SK-N-SH treated with all-trans-retinoic acid at 6 μM for 48 hours (cell line): Measurements from ENCODE around the gene PRRT1.

Source experiments
- ATAC-seq: fragments of 200-7000 bp; cut with Tn5 transposase; 3 replicates; pipeline ENCODE4 v1.9.1; 2020; ENCODE audit warnings: mild to moderate bottlenecking, moderate library complexity
- ARNTL ChIP-seq: fragments of 450-650 bp; formaldehyde crosslinking; IDR thresholded peaks from 2 replicates; pipeline ENCODE4 v1.5.0; 2020; ENCODE audit warnings: low read depth, mild to moderate bottlenecking, moderate library complexity, borderline replicate concordance
- BACH2 ChIP-seq: fragments of 250-450 bp; sonication (Bioruptor Pico); IDR thresholded peaks from 2 replicates; pipeline ENCODE4 v1.9.0; 2021; ENCODE audit warnings: mild to moderate bottlenecking, borderline replicate concordance
- CREB5 ChIP-seq: fragments of 250-450 bp; sonication (Bioruptor Pico); IDR thresholded peaks from 2 replicates; pipeline ENCODE4 v1.5.1; 2020; ENCODE audit warnings: low read depth, mild to moderate bottlenecking, moderate library complexity
- CSDC2 ChIP-seq: fragments of 250-450 bp; sonication (Bioruptor Pico); IDR thresholded peaks from 2 replicates; pipeline ENCODE4 v1.5.0; 2020; ENCODE audit warnings: mild to moderate bottlenecking, moderate library complexity
- ESRRG ChIP-seq: fragments of 250-450 bp; sonication (Bioruptor Pico); IDR thresholded peaks from 2 replicates; pipeline ENCODE4 v1.6.1; 2021; ENCODE audit warnings: mild to moderate bottlenecking
- GLIS3 ChIP-seq: fragments of 250-450 bp; sonication (Bioruptor Pico); IDR thresholded peaks from 2 replicates; pipeline ENCODE4 v1.5.0; 2020; ENCODE audit warnings: mild to moderate bottlenecking, moderate library complexity
- ISL1 ChIP-seq: fragments of 250-450 bp; sonication (Bioruptor Pico); IDR thresholded peaks from 2 replicates; pipeline ENCODE4 v2.1.2; 2022; ENCODE audit warnings: mild to moderate bottlenecking, moderate library complexity
- OSR1 ChIP-seq: fragments of 250-450 bp; sonication (Bioruptor Pico); IDR thresholded peaks from 2 replicates; pipeline ENCODE4 v1.8.0; 2022; ENCODE audit warnings: moderate library complexity, mild to moderate bottlenecking, inconsistent platforms
- POU6F1 ChIP-seq: fragments of 250-450 bp; sonication (Bioruptor Pico); IDR thresholded peaks from 2 replicates; pipeline ENCODE4 v1.8.0; 2021; ENCODE audit warnings: low read depth, mild to moderate bottlenecking, moderate library complexity, borderline replicate concordance
- PPARA ChIP-seq: fragments of 250-450 bp; sonication (Bioruptor Pico); IDR thresholded peaks from 2 replicates; pipeline ENCODE4 v1.5.0; 2020; ENCODE audit warnings: mild to moderate bottlenecking, borderline replicate concordance
- RARB ChIP-seq: fragments of 250-450 bp; sonication (Bioruptor Pico); IDR thresholded peaks from 2 replicates; pipeline ENCODE4 v1.8.0; 2021; ENCODE audit warnings: mild to moderate bottlenecking, moderate library complexity
- SNAI2 ChIP-seq: fragments of 250-450 bp; sonication (Bioruptor Pico); IDR thresholded peaks from 2 replicates; pipeline ENCODE4 v1.5.0; 2020; ENCODE audit warnings: mild to moderate bottlenecking, moderate library complexity
- TCF4 ChIP-seq: fragments of 250-450 bp; sonication (Bioruptor Pico); IDR thresholded peaks from 2 replicates; pipeline ENCODE4 v1.8.0; 2021; ENCODE audit warnings: mild to moderate bottlenecking, moderate library complexity, borderline replicate concordance
- TOX ChIP-seq: fragments of 250-450 bp; sonication (Bioruptor Pico); IDR thresholded peaks from 2 replicates; pipeline ENCODE4 v1.8.0; 2021; ENCODE audit warnings: mild to moderate bottlenecking, moderate library complexity, borderline replicate concordance
- ZC3H10 ChIP-seq: fragments of 250-450 bp; sonication (Bioruptor Pico); IDR thresholded peaks from 2 replicates; pipeline ENCODE4 v1.5.1; 2021; ENCODE audit warnings: mild to moderate bottlenecking, moderate library complexity
- ZFP3 ChIP-seq: fragments of 250-450 bp; sonication (Bioruptor Pico); IDR thresholded peaks from 2 replicates; pipeline ENCODE4 v1.5.0; 2020; ENCODE audit warnings: mild to moderate bottlenecking, moderate library complexity
- ZFP30 ChIP-seq: fragments of 450-650 bp; formaldehyde crosslinking; IDR thresholded peaks from 2 replicates; pipeline ENCODE4 v1.5.0; 2022; ENCODE audit warnings: mild to moderate bottlenecking, moderate library complexity
- ZNF565 ChIP-seq: fragments of 450-650 bp; formaldehyde crosslinking; conservative IDR thresholded peaks from 2 replicates; pipeline ENCODE4 v1.5.0; 2020; ENCODE audit warnings: low read depth, mild to moderate bottlenecking, moderate library complexity
- ZNF70 ChIP-seq: fragments of 450-650 bp; formaldehyde crosslinking; IDR thresholded peaks from 2 replicates; pipeline ENCODE4 v1.5.0; 2020; ENCODE audit warnings: mild to moderate bottlenecking, moderate library complexity
- ZNF8 ChIP-seq: fragments of 450-650 bp; formaldehyde crosslinking; IDR thresholded peaks from 2 replicates; pipeline ENCODE4 v1.5.0; 2020; ENCODE audit warnings: mild to moderate bottlenecking, moderate library complexity
- TF ChIP-seq, protein P1 (sequence below): fragments of 250-450 bp; sonication (Bioruptor Pico); IDR thresholded peaks from 2 replicates; pipeline ENCODE4 v1.8.0; 2020; ENCODE audit warnings: mild to moderate bottlenecking, moderate library complexity, borderline replicate concordance
- TF ChIP-seq, protein P2 (sequence below): fragments of 250-450 bp; sonication (Bioruptor Pico); IDR thresholded peaks from 2 replicates; pipeline ENCODE4 v1.5.0; 2020; ENCODE audit warnings: mild to moderate bottlenecking, moderate library complexity

The PRRT1 gene

DNA sequence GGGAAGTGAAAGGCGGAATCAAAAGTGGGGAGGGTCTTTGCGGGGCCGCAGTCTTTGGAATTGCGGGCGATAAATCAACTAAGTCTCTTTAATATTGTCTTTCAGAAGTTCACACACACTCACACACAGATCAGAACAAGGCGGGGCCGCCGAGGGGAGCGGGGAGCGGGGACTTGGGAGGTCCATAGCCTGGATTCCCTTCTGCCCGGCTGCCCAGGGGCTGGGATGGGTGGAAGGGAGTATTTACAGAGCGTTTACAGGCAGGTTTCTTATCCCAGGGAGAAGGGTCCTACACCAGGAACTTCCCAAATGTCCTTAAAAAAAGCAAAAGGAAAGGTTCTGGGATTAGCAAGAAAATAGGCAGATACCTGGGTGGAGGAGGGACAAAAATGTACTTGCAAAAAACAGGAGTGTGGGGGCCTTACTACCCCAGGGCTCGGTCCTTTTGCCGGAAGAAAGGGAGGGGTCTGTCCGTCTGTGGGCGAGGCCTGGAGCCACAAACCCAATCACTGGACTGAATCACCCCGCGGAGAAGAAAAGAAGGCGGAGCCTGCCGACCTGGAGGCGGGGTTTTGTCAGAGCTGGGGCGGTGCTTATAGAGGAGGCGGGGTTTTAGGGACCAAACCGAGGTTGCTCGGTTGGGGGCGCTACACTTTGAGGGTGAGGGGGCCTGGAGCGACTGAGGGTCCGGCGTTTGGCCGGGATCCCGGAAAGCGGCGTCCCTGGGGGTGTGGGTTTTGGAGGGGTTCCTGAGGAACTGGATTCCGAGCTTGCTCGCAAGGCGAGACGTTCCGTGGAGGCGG lies 3.2 kb downstream of the PRRT1 start:
- ATAC-seq, result no peak
- TF ChIP-seq RARB (CRISPR knock-in tag), result no peak
- no peak for TF ChIP-seq ESRRG (CRISPR knock-in tag)
- no peak for TF ChIP-seq ZNF565 (CRISPR knock-in tag)
- TF ChIP-seq, protein P1, sequence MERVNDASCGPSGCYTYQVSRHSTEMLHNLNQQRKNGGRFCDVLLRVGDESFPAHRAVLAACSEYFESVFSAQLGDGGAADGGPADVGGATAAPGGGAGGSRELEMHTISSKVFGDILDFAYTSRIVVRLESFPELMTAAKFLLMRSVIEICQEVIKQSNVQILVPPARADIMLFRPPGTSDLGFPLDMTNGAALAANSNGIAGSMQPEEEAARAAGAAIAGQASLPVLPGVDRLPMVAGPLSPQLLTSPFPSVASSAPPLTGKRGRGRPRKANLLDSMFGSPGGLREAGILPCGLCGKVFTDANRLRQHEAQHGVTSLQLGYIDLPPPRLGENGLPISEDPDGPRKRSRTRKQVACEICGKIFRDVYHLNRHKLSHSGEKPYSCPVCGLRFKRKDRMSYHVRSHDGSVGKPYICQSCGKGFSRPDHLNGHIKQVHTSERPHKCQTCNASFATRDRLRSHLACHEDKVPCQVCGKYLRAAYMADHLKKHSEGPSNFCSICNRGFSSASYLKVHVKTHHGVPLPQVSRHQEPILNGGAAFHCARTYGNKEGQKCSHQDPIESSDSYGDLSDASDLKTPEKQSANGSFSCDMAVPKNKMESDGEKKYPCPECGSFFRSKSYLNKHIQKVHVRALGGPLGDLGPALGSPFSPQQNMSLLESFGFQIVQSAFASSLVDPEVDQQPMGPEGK, result no peak
- no peak for TF ChIP-seq OSR1 (CRISPR knock-in tag)
- no peak for TF ChIP-seq ISL1
- no peak for TF ChIP-seq TOX (CRISPR knock-in tag)
- TF ChIP-seq CSDC2, result no peak
- TF ChIP-seq, protein P2, sequence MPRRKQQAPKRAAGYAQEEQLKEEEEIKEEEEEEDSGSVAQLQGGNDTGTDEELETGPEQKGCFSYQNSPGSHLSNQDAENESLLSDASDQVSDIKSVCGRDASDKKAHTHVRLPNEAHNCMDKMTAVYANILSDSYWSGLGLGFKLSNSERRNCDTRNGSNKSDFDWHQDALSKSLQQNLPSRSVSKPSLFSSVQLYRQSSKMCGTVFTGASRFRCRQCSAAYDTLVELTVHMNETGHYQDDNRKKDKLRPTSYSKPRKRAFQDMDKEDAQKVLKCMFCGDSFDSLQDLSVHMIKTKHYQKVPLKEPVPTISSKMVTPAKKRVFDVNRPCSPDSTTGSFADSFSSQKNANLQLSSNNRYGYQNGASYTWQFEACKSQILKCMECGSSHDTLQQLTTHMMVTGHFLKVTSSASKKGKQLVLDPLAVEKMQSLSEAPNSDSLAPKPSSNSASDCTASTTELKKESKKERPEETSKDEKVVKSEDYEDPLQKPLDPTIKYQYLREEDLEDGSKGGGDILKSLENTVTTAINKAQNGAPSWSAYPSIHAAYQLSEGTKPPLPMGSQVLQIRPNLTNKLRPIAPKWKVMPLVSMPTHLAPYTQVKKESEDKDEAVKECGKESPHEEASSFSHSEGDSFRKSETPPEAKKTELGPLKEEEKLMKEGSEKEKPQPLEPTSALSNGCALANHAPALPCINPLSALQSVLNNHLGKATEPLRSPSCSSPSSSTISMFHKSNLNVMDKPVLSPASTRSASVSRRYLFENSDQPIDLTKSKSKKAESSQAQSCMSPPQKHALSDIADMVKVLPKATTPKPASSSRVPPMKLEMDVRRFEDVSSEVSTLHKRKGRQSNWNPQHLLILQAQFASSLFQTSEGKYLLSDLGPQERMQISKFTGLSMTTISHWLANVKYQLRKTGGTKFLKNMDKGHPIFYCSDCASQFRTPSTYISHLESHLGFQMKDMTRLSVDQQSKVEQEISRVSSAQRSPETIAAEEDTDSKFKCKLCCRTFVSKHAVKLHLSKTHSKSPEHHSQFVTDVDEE (CRISPR knock-in tag), result no peak
- TF ChIP-seq GLIS3 (CRISPR knock-in tag), result no peak
- TF ChIP-seq SNAI2 (CRISPR knock-in tag), result no peak
- TF ChIP-seq ZFP3, result no peak
- TF ChIP-seq POU6F1 (CRISPR knock-in tag), result no peak
- TF ChIP-seq ZNF70 (CRISPR knock-in tag), result no peak
- no peak for TF ChIP-seq ZNF8 (CRISPR knock-in tag)
- TF ChIP-seq ZFP30 (CRISPR knock-in tag), result no peak
- TF ChIP-seq ZC3H10 (CRISPR knock-in tag), result no peak

GRCh38 chr6:32147401-32148132 lies 4.2 kb downstream of the PRRT1 start:
- ATAC-seq, result no peak
- TF ChIP-seq CREB5 (CRISPR knock-in tag) (no peak), BACH2 (CRISPR knock-in tag) (no peak), ESRRG (CRISPR knock-in tag) (no peak), PPARA (CRISPR knock-in tag) (no peak), ZC3H10 (CRISPR knock-in tag) (no peak), TCF4 (no peak), ARNTL (CRISPR knock-in tag) (no peak)

- no peak for ATAC-seq
- no peak for TF ChIP-seq ZNF8 (CRISPR knock-in tag)
- no peak for TF ChIP-seq PPARA (CRISPR knock-in tag)
- TF ChIP-seq ZFP30 (CRISPR knock-in tag), result no peak
- TF ChIP-seq ISL1, result no peak
- no peak for TF ChIP-seq ZFP3
- TF ChIP-seq SNAI2 (CRISPR knock-in tag), result no peak
- no peak for TF ChIP-seq POU6F1 (CRISPR knock-in tag)
- TF ChIP-seq, protein P1, result no peak
- no peak for TF ChIP-seq OSR1 (CRISPR knock-in tag)
- no peak for TF ChIP-seq TCF4
- TF ChIP-seq RARB (CRISPR knock-in tag), result no peak
- TF ChIP-seq ZNF70 (CRISPR knock-in tag), result no peak
- no peak for TF ChIP-seq CREB5 (CRISPR knock-in tag)
- TF ChIP-seq ESRRG (CRISPR knock-in tag), result no peak
These were observed 5.1 kb downstream of the PRRT1 start for GRCh38 chr6:32146687-32147086.
